OCI-M2 (cell line): ENCODE data around the gene MYT1.
"Not testable (repeated sequence)": the region's sequence is repeated elsewhere in the genome, so short reads cannot be mapped to it uniquely, and the experiment has no call there.

Source experiments
- DNase-seq: peaks from one replicate; lab custom pipeline; 2025; ENCODE audit not compliant: unreplicated experiment; lab: John Stamatoyannopoulos, UW

MYT1 gene

GRCh38 chr20:64164123-64164836 is at the start of gene MYT1:
MYT1 (plus strand) TSS chr20:64164452; CDS start chr20:64198862, 34,410 bp downstream.
- DNase-seq, result no peak

- DNase-seq, result no peak
Observed at GRCh38 chr20:64115171-64115911, 48.9 kb upstream of the MYT1 start.

DNA sequence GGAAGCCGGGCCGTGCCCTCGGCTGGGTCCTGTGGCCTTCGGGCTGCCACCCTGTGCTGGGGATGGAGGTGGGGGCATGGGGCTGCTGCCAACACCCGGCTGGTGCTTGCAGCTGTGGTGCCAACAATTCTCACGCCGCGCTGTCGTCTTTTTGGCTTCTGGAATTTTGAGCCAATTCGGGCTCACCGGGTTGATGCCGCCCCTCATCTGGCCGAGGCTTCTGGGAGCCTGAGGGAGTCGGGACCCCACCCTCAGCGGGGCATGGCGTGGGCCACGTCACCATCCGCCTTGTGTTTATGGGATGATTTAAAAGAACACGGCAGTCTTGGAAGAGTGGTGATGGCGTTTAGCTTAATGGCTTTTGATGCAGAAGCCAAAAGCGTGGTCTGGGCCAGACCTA is 48.2 kb upstream of the MYT1 start:
- DNase-seq, result no peak

- no peak for DNase-seq
Observed at GRCh38 chr20:64116541-64117431, 47.5 kb upstream of the MYT1 start.

- DNase-seq, result not testable (repeated sequence)
Observed at GRCh38 chr20:64117432-64117777, 46.8 kb upstream of the MYT1 start.

GRCh38 chr20:64119301-64119680 is 45.0 kb upstream of the MYT1 start:
- no peak for DNase-seq

- DNase-seq, result no peak
Observed at GRCh38 chr20:64119681-64120341, 44.4 kb upstream of the MYT1 start.

- no peak for DNase-seq
Observed at GRCh38 chr20:64121586-64121985, 42.7 kb upstream of the MYT1 start.

DNA sequence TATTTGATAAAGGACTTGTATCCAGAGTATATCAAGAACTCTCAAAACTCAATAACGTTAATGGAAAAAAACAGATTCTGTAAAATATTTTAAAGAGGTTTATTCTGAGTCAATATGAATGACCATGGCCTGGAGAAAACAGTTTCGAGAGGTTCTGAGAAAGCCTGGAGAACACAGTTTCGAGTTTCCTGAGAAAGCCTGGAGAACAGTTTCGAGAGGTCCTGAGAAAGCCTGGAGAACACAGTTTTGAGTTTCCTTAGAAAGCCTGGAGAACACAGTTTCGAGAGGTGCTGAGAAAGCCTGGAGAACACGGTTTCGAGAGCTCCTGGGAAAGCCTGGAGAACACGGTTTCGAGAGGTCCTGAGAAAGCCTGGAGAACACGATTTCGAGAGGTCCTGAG is 41.3 kb upstream of the MYT1 start:
- DNase-seq, result not testable (repeated sequence)

- not testable (repeated sequence) for DNase-seq
Observed at GRCh38 chr20:64123517-64123916, 40.7 kb upstream of the MYT1 start.

DNA sequence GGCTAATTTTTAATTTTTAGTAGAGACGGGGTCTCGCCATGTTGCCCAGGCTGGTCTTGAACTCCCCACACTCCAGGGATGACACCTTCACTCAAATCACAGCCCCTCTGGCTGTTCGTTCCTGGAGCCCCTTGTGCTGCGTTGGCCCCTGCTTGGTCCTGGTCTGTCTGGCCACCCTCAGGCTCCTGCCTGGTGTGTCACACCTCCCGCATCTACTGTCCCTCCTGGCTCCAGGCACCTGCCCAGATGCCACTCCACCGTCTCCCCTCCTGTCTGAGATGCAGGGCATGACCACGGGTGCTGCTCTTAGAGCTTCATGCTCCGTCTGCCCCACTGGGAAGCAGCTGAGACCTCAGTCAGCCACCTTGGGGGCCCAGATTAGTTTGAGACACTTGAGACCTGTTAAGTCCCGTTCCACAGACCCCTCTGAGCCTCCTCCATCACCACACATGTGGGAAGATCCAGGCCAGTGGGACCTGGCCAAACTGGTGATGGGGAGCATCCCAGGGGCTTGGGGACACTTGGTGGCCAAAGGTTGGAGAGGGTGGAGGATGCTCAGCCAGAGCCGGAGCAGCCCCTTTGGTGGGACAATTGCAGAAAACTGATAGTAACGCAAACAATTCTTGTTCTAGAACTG is 35.0 kb upstream of the MYT1 start:
- DNase-seq, result no peak

GRCh38 chr20:64130271-64130670 is 34.0 kb upstream of the MYT1 start:
- DNase-seq, result no peak

- no peak for DNase-seq
Observed at GRCh38 chr20:64130876-64131275, 33.4 kb upstream of the MYT1 start.

DNA sequence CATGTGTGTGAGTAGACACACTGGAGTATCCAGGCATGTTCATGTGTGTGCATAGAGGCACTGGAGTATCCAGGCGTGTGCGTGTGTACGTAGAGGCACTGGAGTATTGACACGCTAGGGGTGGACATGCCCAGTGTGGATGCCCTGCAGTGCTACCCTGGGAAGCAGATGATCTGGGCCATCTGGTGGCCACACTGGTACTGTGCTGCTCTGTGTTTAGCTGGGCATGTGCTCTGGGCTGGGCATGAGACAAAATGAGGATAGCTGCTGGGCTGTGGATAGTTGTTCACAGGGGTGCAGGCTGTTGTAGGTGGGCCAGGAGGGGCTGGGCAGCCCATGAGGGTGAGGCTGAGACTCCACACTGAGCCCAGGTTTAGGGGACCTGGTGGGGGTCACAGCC is 32.8 kb upstream of the MYT1 start:
- no peak for DNase-seq

GRCh38 chr20:64133951-64134407 is 30.3 kb upstream of the MYT1 start:
- DNase-seq, result no peak

- DNase-seq, result not testable (repeated sequence)
Observed at GRCh38 chr20:64134744-64135143, 29.5 kb upstream of the MYT1 start.

GRCh38 chr20:64136004-64136710 is 28.1 kb upstream of the MYT1 start:
- DNase-seq, result no peak

DNA sequence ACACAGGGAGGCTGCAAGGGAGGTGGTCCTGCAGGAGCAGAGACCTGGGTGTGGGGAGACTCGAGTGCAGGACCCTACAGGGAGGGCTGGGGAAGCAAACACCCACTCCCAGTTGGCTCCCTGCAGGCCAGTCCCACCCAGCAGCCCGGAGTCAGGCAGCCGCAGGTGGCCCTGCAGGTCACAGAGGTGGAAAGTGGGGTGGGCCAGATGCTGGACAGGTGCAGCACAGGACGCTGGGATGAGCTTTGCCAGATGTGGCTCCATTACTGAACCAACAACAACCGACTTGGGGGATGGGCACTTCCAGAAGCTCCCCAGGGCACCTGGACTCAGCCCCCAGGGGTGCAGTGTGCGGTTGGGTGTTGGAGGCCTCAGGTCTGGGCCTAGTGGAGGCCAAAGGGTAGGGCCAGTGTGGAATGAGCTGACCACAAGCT is 26.6 kb upstream of the MYT1 start:
- no peak for DNase-seq

DNA sequence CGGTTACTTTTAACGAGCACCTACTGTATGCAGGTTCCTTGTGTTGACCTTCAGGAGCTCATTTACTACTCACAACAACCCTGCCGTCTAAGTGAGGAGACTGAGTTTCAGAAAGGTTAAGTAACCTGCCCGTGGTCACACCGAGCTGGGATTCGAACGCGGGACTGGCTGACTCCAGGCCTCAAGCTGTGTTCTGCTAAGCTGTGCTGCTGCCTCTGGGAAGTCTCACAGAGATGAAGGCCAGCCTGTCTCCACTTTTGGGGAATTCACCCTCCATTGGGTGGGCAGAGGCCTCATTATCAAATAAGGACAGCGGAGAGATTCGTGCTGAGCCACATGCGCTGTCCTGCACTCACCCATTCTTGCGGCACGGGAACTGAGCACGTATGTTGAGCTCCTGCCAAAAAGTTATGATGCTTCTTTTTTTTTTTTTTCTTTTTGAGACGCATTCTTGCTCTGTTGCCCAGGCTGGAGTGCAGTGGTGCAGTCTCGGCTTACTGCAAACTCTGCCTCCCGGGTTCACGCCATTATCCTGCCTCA is 25.9 kb upstream of the MYT1 start:
- no peak for DNase-seq
